ENCODE data around the gene NRDE2.

DNA sequence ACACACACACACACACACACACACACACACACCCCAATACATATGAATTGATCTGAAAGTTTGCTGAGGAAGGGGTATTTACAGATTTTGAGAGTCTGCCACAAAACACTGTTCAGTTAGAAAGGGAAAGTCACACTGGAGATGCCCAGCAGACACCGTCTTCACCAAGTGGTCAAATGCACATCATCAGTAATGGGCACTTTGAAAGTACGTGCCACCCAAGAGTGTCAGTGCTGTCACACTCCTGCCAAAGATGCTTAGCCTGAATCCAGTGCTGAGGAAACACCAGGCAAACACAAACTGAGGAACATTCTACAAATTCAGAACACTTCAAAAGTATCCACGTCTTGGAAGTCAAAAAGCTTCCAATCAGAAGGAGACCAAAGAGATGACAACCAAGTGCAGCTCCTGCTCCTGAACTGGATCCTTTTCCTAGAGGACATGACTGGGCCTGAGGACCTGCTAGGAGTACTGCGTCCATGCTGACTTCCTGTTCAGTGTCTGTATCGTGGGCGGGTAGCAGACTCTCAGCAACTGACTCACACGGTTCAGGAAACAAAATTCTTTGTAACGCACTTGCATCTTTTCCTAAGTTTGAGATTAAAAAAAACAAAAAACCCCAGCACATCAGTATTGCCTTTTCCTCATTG is 56.8 kb downstream of the NRDE2 start:
- no peak for TF ChIP-seq NR1H2 (CRISPR knock-in tag; IDR thresholded peaks at IDR 0.05)
- no peak for TF ChIP-seq JUN (CRISPR knock-in tag; IDR thresholded peaks at IDR 0.05)
- TF ChIP-seq ATF1 (CRISPR knock-in tag; IDR thresholded peaks at IDR 0.05) = no peak
- TF ChIP-seq, protein P1, sequence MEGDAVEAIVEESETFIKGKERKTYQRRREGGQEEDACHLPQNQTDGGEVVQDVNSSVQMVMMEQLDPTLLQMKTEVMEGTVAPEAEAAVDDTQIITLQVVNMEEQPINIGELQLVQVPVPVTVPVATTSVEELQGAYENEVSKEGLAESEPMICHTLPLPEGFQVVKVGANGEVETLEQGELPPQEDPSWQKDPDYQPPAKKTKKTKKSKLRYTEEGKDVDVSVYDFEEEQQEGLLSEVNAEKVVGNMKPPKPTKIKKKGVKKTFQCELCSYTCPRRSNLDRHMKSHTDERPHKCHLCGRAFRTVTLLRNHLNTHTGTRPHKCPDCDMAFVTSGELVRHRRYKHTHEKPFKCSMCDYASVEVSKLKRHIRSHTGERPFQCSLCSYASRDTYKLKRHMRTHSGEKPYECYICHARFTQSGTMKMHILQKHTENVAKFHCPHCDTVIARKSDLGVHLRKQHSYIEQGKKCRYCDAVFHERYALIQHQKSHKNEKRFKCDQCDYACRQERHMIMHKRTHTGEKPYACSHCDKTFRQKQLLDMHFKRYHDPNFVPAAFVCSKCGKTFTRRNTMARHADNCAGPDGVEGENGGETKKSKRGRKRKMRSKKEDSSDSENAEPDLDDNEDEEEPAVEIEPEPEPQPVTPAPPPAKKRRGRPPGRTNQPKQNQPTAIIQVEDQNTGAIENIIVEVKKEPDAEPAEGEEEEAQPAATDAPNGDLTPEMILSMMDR (IDR thresholded peaks at IDR 0.05) = no peak
- no peak for TF ChIP-seq TCF7 (CRISPR knock-in tag; IDR thresholded peaks at IDR 0.05; ENCODE audit: low read depth)
- TF ChIP-seq IRF2 (CRISPR knock-in tag; IDR thresholded peaks at IDR 0.05; ENCODE audit: borderline replicate concordance, low read depth) = no peak
- TF ChIP-seq GRHL2 (CRISPR knock-in tag; IDR thresholded peaks at IDR 0.05; ENCODE audit: insufficient replicate concordance, severe bottlenecking) = no peak
- TF ChIP-seq, protein P2, sequence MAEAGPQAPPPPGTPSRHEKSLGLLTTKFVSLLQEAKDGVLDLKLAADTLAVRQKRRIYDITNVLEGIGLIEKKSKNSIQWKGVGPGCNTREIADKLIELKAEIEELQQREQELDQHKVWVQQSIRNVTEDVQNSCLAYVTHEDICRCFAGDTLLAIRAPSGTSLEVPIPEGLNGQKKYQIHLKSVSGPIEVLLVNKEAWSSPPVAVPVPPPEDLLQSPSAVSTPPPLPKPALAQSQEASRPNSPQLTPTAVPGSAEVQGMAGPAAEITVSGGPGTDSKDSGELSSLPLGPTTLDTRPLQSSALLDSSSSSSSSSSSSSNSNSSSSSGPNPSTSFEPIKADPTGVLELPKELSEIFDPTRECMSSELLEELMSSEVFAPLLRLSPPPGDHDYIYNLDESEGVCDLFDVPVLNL (CRISPR knock-in tag; IDR thresholded peaks at IDR 0.05; ENCODE audit: borderline replicate concordance, low read depth) = no peak
- TF ChIP-seq, protein P3, sequence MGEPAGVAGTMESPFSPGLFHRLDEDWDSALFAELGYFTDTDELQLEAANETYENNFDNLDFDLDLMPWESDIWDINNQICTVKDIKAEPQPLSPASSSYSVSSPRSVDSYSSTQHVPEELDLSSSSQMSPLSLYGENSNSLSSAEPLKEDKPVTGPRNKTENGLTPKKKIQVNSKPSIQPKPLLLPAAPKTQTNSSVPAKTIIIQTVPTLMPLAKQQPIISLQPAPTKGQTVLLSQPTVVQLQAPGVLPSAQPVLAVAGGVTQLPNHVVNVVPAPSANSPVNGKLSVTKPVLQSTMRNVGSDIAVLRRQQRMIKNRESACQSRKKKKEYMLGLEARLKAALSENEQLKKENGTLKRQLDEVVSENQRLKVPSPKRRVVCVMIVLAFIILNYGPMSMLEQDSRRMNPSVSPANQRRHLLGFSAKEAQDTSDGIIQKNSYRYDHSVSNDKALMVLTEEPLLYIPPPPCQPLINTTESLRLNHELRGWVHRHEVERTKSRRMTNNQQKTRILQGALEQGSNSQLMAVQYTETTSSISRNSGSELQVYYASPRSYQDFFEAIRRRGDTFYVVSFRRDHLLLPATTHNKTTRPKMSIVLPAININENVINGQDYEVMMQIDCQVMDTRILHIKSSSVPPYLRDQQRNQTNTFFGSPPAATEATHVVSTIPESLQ (CRISPR knock-in tag; IDR thresholded peaks at IDR 0.05) = no peak
- TF ChIP-seq CREM (CRISPR knock-in tag; IDR thresholded peaks at IDR 0.05) = no peak
- TF ChIP-seq ETV6 (CRISPR knock-in tag; IDR thresholded peaks at IDR 0.05) = no peak
- TF ChIP-seq, protein P4, sequence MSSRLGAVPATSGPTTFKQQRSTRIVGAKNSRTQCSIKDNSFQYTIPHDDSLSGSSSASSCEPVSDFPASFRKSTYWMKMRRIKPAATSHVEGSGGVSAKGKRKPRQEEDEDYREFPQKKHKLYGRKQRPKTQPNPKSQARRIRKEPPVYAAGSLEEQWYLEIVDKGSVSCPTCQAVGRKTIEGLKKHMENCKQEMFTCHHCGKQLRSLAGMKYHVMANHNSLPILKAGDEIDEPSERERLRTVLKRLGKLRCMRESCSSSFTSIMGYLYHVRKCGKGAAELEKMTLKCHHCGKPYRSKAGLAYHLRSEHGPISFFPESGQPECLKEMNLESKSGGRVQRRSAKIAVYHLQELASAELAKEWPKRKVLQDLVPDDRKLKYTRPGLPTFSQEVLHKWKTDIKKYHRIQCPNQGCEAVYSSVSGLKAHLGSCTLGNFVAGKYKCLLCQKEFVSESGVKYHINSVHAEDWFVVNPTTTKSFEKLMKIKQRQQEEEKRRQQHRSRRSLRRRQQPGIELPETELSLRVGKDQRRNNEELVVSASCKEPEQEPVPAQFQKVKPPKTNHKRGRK (CRISPR knock-in tag; IDR thresholded peaks at IDR 0.05; ENCODE audit: borderline replicate concordance) = no peak
